GM21423 (cell line): ENCODE measurements around the gene IL17REL.

Experiments used
- ATAC-seq: cut with Tn5 transposase; IDR thresholded peaks from one replicate; pipeline ENCODE4 v1.9.1; 2021; ENCODE audit warnings: mild to moderate bottlenecking, moderate library complexity; ENCODE audit not compliant: unreplicated experiment

Gene IL17REL

GRCh38 chr22:50008151-50009040, 4.2 kb downstream of the IL17REL start:
- ATAC-seq, result no peak

DNA sequence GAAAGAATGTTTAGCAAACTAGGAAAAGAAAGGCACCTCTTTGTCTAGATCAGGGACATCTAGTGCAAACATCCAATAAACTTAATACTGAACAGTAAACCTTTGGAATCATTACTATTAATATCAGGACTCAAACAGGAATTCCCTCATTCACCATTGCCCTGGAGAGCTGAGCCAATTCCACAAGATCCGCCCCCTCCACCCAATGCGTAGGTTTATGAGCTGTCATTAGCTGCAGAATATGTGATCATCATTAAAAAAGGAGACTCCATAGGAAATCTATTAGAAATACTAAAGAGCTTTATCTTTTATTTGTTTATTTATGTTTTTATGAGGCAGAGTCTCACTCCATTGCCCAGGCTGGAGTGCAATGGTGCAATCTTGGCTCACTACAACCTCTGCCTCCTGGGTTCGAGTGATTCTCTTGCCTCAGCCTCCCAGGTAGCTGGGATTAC, 5.5 kb downstream of the IL17REL start:
- no peak for ATAC-seq

GRCh38 chr22:50004918-50005317, 7.6 kb downstream of the IL17REL start:
- ATAC-seq, result no peak

GRCh38 chr22:50002791-50003190, 9.8 kb downstream of the IL17REL start:
- ATAC-seq, result no peak

DNA sequence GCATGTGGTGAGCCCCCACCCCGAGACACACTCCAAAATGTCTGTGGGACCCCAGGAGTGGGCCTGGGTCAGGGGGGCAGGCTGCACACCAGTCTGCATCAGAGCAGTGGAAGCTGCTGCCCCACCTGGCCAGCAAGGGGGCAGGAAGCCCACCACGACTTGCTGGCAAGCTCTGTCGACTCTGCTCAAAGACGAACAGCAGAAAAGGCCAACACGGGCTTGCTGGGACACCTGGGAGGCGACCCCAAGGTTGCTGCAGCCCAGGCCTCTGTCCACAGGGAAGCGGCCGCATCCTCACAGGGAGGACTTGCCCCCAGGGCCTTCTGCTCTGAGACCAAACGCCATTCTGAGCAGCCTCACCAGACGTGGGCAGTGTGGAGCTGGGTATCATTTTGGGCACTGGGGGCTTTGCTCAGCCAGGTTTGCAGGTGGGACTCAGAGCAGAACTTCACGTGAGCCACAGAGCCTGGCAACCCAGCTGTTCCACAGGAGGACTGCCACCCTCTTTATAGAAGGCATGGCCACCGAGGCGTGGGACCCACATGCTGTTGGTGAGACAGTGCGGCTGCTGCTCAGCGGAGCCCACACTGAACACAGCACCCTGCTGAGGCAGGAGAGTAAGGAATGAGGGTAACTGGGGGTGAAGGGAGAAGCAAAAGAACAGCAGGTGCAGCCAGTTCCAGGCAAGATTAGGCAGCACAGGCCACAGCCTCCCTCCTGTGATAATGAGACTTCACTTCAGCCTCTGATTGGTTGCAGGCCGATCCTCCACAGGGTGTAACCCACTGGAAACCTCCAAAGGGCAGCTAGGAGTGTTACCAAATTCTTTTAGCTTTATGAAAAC, 11.0 kb downstream of the IL17REL start:
- ATAC-seq, result no peak

DNA sequence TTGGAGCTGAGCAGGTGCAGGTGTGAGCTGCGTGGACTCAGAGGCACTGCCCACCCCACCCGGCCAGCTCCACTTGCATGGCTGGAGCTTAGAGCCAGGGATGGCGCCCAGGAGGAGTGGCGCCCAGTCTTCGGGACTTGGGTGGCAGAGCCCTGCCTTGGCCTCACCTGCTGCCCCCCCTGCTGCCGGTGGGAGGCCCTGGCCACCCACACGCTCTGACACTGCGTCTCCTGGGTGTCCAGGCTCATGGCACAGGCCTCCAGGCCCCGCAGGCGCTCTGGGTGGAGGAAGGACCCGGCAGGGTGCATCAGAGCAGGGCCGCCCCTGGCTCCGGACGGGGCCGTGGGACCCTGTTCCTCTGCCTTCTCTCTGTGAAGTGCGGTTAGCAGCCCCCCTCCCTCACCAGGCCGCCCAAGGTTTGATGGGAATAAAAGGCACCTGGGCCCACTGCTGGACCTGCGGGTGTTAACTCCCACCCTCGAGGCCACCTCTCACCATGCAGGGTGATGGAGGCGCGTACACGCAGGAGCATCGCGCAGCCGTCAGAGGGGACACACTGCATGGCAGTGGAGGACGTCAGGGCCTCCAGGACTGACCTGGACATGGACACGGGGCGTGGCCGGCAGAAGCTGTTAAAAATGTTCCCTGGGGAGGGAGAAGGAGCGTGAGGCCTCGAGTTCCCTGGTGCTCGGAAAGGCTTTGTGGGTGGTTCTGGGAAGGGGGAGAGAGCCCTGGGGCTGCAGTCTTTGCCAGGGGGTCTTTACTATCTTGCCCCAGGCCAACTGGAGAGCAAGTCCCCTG, 11.8 kb downstream of the IL17REL start:
- no peak for ATAC-seq

GRCh38 chr22:49999946-50000586, 12.5 kb downstream of the IL17REL start:
- ATAC-seq, result no peak

DNA sequence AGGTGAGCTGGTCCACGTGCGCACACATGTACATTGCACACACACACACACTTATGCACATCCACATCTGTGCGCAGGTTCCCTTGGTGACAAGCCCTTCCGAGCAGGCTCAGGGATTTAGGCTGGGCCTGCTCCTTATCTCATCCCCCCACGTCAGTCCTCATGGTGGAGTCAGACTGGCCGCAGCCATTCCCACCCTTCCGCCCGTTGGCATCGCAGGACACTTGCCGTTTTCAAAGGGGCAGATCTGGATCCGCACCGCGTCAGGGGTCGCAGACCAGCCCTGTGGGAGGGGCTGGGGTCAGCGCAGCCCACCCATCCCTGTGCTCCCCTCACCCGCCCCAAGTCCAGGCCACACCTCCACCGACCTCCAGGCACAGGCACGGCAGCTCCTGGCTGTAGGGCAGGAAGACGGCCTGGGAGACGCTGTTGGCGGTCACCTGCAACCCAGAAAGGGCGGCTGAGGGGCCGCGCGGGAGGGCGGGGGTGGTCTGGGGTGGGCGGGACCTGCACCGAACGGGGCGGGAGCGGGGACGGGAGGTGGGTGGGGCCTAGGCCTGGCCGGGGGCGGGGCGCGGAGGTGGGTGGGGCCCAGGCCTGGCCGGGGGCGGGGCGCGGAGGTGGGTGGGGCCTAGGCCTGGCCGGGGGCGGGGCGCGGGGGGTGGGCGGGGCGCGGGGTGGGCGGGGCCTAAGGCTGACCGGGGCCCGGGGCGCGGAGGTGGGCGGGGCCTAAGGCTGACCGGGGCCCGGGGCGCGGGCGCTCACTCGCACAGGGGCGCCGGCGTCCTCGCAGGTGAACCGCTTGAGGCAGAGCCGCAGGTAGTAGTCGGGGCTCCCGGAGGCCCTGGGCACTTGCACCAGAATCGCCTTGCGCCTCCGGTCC, 13.3 kb downstream of the IL17REL start:
- no peak for ATAC-seq

DNA sequence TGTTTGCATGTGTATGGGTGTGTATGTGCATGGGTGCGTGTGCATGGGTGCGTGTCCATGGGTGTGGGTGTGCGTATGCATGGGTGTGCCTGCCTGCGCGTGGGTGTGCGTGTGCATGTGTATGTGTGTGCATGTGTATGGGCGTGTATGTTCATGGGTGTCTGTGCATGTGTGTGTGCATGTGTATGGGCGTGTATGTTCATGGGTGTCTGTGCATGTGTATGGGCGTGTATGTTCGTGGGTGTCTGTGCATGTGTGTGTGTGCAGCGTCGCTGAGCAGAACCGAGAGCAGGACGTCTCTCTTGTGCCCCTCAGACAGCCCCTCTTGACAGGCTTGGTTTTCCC, 13.9 kb downstream of the IL17REL start:
- ATAC-seq, result no peak

GRCh38 chr22:49997932-49998717, 14.4 kb downstream of the IL17REL start:
- no peak for ATAC-seq

GRCh38 chr22:49997251-49997599, 15.3 kb downstream of the IL17REL start:
- no peak for ATAC-seq

DNA sequence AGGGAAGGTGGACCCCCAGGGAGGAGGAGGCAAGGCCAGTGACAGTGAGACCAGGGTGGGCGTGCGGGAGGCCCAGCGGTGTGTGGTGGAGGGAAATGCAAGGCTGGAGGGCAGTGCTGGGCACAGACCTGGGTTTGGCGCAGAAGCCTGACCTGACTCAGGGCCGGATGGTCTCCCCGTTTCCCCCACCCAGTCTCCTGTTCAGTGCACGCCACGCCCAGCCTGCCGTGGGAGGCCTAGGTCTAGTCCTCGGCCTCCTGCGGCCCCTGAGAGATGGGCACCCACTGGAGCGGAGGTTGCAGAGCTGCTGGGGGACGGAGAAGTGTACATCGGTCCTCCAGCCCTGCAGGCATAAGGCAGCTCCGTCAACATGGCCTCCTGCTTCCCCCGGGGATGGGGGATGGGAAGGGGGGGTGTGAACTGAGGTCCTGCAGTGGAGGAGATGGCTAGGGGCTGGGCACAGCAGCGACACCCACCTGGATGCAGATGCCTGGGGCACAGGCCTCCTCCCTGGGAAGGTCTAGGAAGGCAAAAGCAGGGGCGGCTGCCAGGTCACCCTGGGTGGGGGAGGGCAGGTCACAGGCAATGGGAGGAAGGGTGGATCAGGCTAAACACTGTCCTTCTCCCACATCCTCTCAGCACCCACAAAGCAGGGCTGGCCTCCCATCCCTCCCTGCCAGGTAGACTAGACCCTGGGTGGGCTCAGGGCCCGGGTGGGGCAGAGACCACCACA, 15.9 kb downstream of the IL17REL start:
- no peak for ATAC-seq

- no peak for ATAC-seq
Observed at GRCh38 chr22:49996119-49996517, 16.4 kb downstream of the IL17REL start.

DNA sequence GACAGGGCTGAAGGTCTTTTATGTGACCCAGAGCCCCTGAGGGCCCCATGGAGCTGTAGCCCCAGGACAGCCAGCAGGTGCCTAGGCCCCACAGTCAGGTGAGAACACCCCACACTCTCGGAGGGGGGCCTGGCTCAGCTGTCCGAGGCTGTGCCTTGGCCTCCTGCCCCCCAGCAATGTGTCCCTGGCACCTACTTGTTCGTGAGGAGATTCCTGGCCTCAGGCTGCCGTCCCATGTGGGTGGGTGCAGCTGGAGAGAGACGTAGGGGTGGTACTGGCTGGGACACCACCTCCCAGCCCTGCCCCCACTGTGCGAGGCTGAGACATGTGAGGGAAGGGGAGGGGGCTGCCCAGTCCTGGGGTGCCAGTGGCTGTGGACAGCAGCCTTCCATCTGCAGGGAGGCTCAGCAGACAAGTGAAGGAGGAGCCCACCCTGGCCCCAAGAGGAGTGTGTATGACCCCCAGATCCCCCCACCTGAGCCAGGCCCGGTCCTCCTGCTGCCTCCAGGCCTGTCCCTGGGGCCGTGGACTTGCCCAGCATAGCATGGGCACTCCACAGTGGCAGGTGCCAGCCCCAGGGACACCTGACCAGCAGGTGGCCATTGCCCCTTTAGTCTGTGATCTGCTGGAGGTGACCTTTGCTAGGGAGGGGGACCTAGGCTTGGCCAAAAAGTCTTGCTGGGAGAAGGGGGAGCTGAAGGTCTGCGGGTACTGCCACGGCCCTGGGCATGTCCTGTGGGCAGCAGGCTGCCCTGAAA, 17.0 kb downstream of the IL17REL start:
- ATAC-seq, result no peak

DNA sequence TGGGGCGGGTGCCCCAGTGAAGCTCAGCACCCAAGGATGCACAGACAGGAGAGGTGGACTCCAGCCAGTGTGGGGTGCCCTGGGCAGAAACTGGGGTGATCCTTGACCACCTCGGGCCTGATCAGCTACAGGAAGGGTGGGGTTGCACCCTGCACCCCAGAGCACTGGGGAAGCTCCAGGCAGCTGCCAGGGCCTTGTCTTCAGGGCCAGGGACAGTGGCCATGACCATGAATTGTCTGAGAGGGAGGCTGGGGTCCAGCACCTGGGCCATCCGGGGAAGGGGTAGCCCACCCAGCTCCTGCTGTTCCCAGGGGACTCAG, 17.6 kb downstream of the IL17REL start:
- no peak for ATAC-seq

DNA sequence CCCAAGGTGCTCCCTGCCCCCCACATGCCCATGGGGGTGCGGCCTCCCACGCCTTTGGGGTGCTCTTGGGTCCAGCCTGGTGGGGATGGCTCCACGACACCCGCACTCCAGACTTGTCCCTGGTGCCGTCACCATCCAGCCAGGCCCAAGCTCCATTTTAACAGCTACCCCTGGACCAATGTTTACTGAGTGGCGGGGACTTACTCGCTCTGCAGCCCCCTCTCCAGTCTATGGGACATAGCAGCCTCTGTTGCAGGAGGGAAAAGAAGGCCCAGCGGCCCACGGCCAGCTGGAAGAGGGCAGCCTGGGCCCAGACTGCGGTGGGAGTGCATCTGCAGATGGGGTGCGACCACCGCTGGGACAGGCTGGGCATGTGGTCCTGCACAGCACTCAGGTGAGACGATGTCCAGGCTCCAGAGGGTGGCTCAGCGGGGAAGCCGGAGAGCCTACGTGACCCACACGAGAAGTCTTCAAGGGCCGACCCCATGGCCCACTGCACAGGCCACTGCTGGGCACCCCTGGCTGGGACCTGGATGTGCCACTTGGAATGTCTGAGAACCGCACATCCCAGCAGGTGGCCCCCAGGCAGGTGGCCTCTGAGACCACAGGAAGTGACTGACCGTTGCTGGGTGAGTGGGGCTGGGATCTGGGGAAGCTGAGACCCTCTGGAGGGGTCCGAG, 18.1 kb downstream of the IL17REL start:
- no peak for ATAC-seq

GRCh38 chr22:49993649-49994360, 18.8 kb downstream of the IL17REL start:
- ATAC-seq, result no peak
